Urinary bladder (tissue), 4 donors: ENCODE measurements around the gene UGT2B15. TPM values are rescaled to one million over a fixed set of nuclear protein-coding genes. Genes with fewer than 3 reads are reported as not detected.
"Not testable (repeated sequence)": the region's sequence is repeated elsewhere in the genome, so short reads cannot be mapped to it uniquely, and the experiment has no call there.

Source experiments
- DNase-seq: peaks from one replicate; pipeline ENCODE4 v3.0.0-alpha.2; 2015; ENCODE audit errors: extremely low spot score
- H3K27ac ChIP-seq: one replicate; pipeline ENCODE4 v1.5.1; 2013; ENCODE audit warnings: low read depth, mild to moderate bottlenecking, moderate library complexity
- H3K36me3 ChIP-seq: one replicate; pipeline ENCODE4 v1.6.1; 2013; ENCODE audit warnings: mild to moderate bottlenecking, moderate library complexity; ENCODE audit not compliant: insufficient read depth
- H3K4me1 ChIP-seq: one replicate; pipeline ENCODE4 v1.6.1; 2013; ENCODE audit warnings: mild to moderate bottlenecking, moderate library complexity; ENCODE audit not compliant: insufficient read depth
- H3K4me3 ChIP-seq: one replicate; pipeline ENCODE4 v1.5.1; 2013; ENCODE audit warnings: low read depth, low read length
- WGBS: extraction: QIAGEN DNeasy Blood & Tissue Kit; methylation state at CpG from one replicate; pipeline ENCODE4 v1.1.7; 2013; 5-methylcytosine and 5-hydroxymethylcytosine counted together
- polyA plus RNA-seq: library from polyadenylated mRNA; stranded (reverse); fragments of 200-250 nt; gene quantifications from one replicate; pipeline ENCODE4 v1.2.3, GENCODE V29; 2013
- total RNA-seq: library from RNA; depleted of rRNA; stranded (reverse); fragments of >200 nt; gene quantifications from one replicate; pipeline ENCODE4 v1.2.3, GENCODE V29; 2014
- donor health status: healthy with polysubstance abuse.
- donor health status: healthy.

UGT2B15 gene
- total and polyA plus RNA-seq, 2 donors = 0.08 to 0.26 TPM

GRCh38 chr4:68671217-68671616 lies 765 bp upstream of the UGT2B15 start:
- not testable (repeated sequence) for H3K27ac ChIP-seq, H3K4me3 ChIP-seq, H3K4me1 ChIP-seq, H3K36me3 ChIP-seq, DNase-seq

GRCh38 chr4:68668537-68669163 lies 1.8 kb downstream of the UGT2B15 start:
- DNase-seq, H3K4me3 ChIP-seq, H3K4me1 ChIP-seq, H3K27ac ChIP-seq, H3K36me3 ChIP-seq: not testable (repeated sequence)

- H3K4me1 ChIP-seq, H3K27ac ChIP-seq, H3K4me3 ChIP-seq, DNase-seq, H3K36me3 ChIP-seq: not testable (repeated sequence)
Observed at GRCh38 chr4:68667551-68667950, 2.9 kb downstream of the UGT2B15 start.

- 51% methylated on average over 3 of the region's 3 CpGs for WGBS
- H3K4me3 ChIP-seq, DNase-seq, H3K27ac ChIP-seq, H3K36me3 ChIP-seq, H3K4me1 ChIP-seq: not testable (repeated sequence)
Observed at GRCh38 chr4:68664721-68665120, 5.7 kb downstream of the UGT2B15 start.

GRCh38 chr4:68662836-68663574 lies 7.4 kb downstream of the UGT2B15 start:
- not testable (repeated sequence) for DNase-seq, H3K4me1 ChIP-seq, H3K4me3 ChIP-seq, H3K27ac ChIP-seq, H3K36me3 ChIP-seq
- no CpG with 5 or more reads among the region's 1 CpG for WGBS

GRCh38 chr4:68658672-68659071 lies 11.8 kb downstream of the UGT2B15 start:
- Histone ChIP-seq H3K36me3 (no peaks in the 10 kb centered on the region), H3K27ac (no peak overlapping the region), H3K4me1 (no peaks in the 10 kb centered on the region)

GRCh38 chr4:68657022-68657594 lies 13.3 kb downstream of the UGT2B15 start:
- not testable (repeated sequence) for DNase-seq
- H3K27ac ChIP-seq = peak overlapping the region; percentile 38

More at GRCh38 chr4:68658672-68659071, 11.8 kb downstream of the UGT2B15 start:
- H3K4me3 ChIP-seq = no peak overlapping the region
- DNase-seq = no peak

GRCh38 chr4:68656445-68656973 lies 13.9 kb downstream of the UGT2B15 start:
- not testable (repeated sequence) for H3K4me3 ChIP-seq, H3K4me1 ChIP-seq, H3K36me3 ChIP-seq, DNase-seq
- peak overlapping the region; percentile 38 for H3K27ac ChIP-seq
- 74% methylated on average over 2 of the region's 2 CpGs for WGBS

More at GRCh38 chr4:68657022-68657594, 13.3 kb downstream of the UGT2B15 start:
- not testable (repeated sequence) for H3K4me1 ChIP-seq, H3K36me3 ChIP-seq, H3K4me3 ChIP-seq

GRCh38 chr4:68655764-68656444 lies 14.5 kb downstream of the UGT2B15 start:
- no peaks in the 10 kb centered on the region for H3K36me3 ChIP-seq
- WGBS = 78% methylated on average over 3 of the region's 3 CpGs
- no peaks in the 10 kb centered on the region for H3K4me1 ChIP-seq
- no peak overlapping the region for H3K4me3 ChIP-seq
- no peak overlapping the region for H3K27ac ChIP-seq
- DNase-seq = no peak

- Histone ChIP-seq H3K4me1 (no peaks in the 10 kb centered on the region), H3K4me3 (no peak overlapping the region), H3K36me3 (no peaks in the 10 kb centered on the region), H3K27ac (no peak overlapping the region)
- DNase-seq = no peak
- WGBS = 68% methylated on average over 5 of the region's 5 CpGs
Observed at GRCh38 chr4:68654946-68655721, 15.3 kb downstream of the UGT2B15 start.

GRCh38 chr4:68651932-68652331 lies 18.5 kb downstream of the UGT2B15 start:
- H3K36me3 ChIP-seq = no peaks in the 10 kb centered on the region
- 46% methylated on average over 1 of the region's 1 CpG for WGBS
- no peak for DNase-seq
- H3K4me1 ChIP-seq = no peaks in the 10 kb centered on the region
- H3K27ac ChIP-seq = no peak overlapping the region
- no peak overlapping the region for H3K4me3 ChIP-seq

- Histone ChIP-seq H3K27ac (no peak overlapping the region), H3K36me3 (no peaks in the 10 kb centered on the region), H3K4me1 (no peaks in the 10 kb centered on the region), H3K4me3 (no peak overlapping the region)
- WGBS = 57% methylated on average over 3 of the region's 3 CpGs
- DNase-seq = no peak
Observed at GRCh38 chr4:68630371-68630770, 40.1 kb downstream of the UGT2B15 start.

- H3K4me3 ChIP-seq, H3K27ac ChIP-seq, H3K36me3 ChIP-seq, DNase-seq, H3K4me1 ChIP-seq: not testable (repeated sequence)
- WGBS = 86% methylated on average over 2 of the region's 2 CpGs
Observed at GRCh38 chr4:68622731-68623130, 47.7 kb downstream of the UGT2B15 start.
